Neural progenitor cell (in vitro differentiated cells): ENCODE data around the gene PLA2G4E. TPM values are rescaled to one million over a fixed set of nuclear protein-coding genes. Genes with fewer than 3 reads are reported as not detected.

Source experiments
- DNase-seq: peaks from one replicate; pipeline ENCODE4 v3.0.0-alpha.2; 2016; ENCODE audit warnings: low spot score
- H2AFZ ChIP-seq: fragments of 200-600 bp; sonication (generic); replicated peaks from 2 replicates; pipeline ENCODE4 v1.6.1; 2016; ENCODE audit warnings: antibody characterized with exemption
- H3F3A ChIP-seq: fragments of 200-600 bp; sonication (generic); 2 replicates; pipeline ENCODE4 v1.6.1; 2016; ENCODE audit warnings: antibody characterized with exemption, low read depth
- H3K27ac ChIP-seq: fragments of 200-600 bp; sonication (generic); 2 replicates; pipeline ENCODE4 v1.5.1; 2016; ENCODE audit warnings: mild to moderate bottlenecking
- H3K27me3 ChIP-seq: fragments of 200-600 bp; sonication (generic); 2 replicates; pipeline ENCODE4 v1.6.1; 2016; ENCODE audit warnings: mild to moderate bottlenecking, moderate library complexity
- H3K36me3 ChIP-seq: fragments of 200-600 bp; sonication (generic); 2 replicates; pipeline ENCODE4 v1.5.1; 2016
- H3K4me1 ChIP-seq: fragments of 200-600 bp; sonication (generic); 2 replicates; pipeline ENCODE4 v1.6.1; 2016; ENCODE audit warnings: mixed run types
- H3K4me2 ChIP-seq: fragments of 200-600 bp; sonication (generic); 2 replicates; pipeline ENCODE4 v1.6.1; 2016
- H3K4me3 ChIP-seq: fragments of 200-600 bp; sonication (generic); 2 replicates; pipeline ENCODE4 v1.5.1; 2016
- H3K79me2 ChIP-seq: fragments of 200-600 bp; sonication (generic); 2 replicates; pipeline ENCODE4 v1.6.1; 2016; ENCODE audit warnings: low read depth
- H3K9ac ChIP-seq: fragments of 200-600 bp; sonication (generic); 2 replicates; pipeline ENCODE4 v1.6.1; 2016
- H3K9me3 ChIP-seq: fragments of 200-600 bp; sonication (generic); 2 replicates; pipeline ENCODE4 v1.5.1; 2016; ENCODE audit warnings: low read depth
- H4K20me1 ChIP-seq: fragments of 200-600 bp; sonication (generic); 2 replicates; pipeline ENCODE4 v1.6.1; 2016; ENCODE audit warnings: low read depth
- H3K27ac Mint-ChIP-seq: 3 replicates; pipeline ENCODE4 v1.8.0; 2021; ENCODE audit warnings: mixed read lengths
- H3K27me3 Mint-ChIP-seq: 2 replicates; pipeline ENCODE4 v1.8.0; 2022; ENCODE audit warnings: low read depth, mild to moderate bottlenecking, inconsistent platforms, moderate library complexity, mixed read lengths; ENCODE audit not compliant: insufficient read depth
- H3K36me3 Mint-ChIP-seq: 3 replicates; pipeline ENCODE4 v1.8.0; 2021; ENCODE audit warnings: mixed read lengths
- H3K4me1 Mint-ChIP-seq: 3 replicates; pipeline ENCODE4 v1.8.0; 2021; ENCODE audit warnings: mixed read lengths
- H3K4me3 Mint-ChIP-seq: 3 replicates; pipeline ENCODE4 v1.8.0; 2021; ENCODE audit warnings: mild to moderate bottlenecking, moderate library complexity, mixed read lengths
- H3K9me3 Mint-ChIP-seq: 3 replicates; pipeline ENCODE4 v1.8.0; 2020; ENCODE audit warnings: mixed read lengths
- CTCF ChIP-seq: fragments of 200-600 bp; sonication (generic); IDR thresholded peaks from 2 replicates; pipeline ENCODE4 v1.5.1; 2017; ENCODE audit warnings: antibody characterized with exemption, mild to moderate bottlenecking
- EZH2 ChIP-seq: fragments of 200-600 bp; sonication (generic); IDR thresholded peaks from 2 replicates; pipeline ENCODE4 v1.6.1; 2017; ENCODE audit warnings: antibody characterized with exemption, mild to moderate bottlenecking, moderate library complexity
- EZH2phosphoT487 ChIP-seq: fragments of 200-600 bp; sonication (generic); IDR thresholded peaks from 2 replicates; pipeline ENCODE4 v1.6.1; 2017; ENCODE audit warnings: antibody characterized with exemption
- total RNA-seq: library from RNA; depleted of rRNA; stranded (reverse); fragments of >200 nt; gene quantifications from 2 replicates; pipeline ENCODE4 v1.2.3, GENCODE V29; 2015; ENCODE audit warnings: low replicate concordance

Gene PLA2G4E
- total RNA-seq, 1 donor from 2014 or later = not detected

DNA sequence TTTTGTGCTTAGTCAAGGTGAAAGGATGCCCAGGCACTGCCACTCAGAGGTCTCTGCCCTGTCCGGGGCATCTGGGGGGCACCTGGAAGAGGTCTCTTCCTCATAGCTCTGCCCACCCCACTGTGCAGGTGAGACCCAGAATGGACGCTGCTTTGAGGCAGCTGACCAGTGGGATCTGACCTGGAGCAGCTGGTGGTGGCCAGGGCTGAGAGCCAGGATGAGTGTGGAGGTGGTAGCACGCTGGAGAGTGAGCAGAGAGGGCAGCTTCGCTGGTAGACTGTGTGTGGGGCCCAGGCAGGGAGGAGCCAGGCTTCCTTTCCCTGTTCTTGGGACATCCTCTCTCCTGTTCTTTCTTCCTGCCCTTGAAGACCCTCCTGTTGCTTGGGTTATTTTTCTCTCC lies 32.2 kb upstream of the PLA2G4E start:
- no peak overlapping the region for H3K4me3 Mint-ChIP-seq
- no peak overlapping the region for H3K27ac Mint-ChIP-seq
- Histone ChIP-seq H3K27ac (no peak overlapping the region), H2AFZ (no peak overlapping the region), H3K4me3 (no peak overlapping the region), H3K79me2 (no peaks in the 10 kb centered on the region), H3K9ac (no peak overlapping the region), H3K27me3 (peaks cover 19% of the 10 kb centered on the region), H3K9me3 (no peaks in the 10 kb centered on the region), H3K4me1 (no peaks in the 10 kb centered on the region), H4K20me1 (no peaks in the 10 kb centered on the region), H3K4me2 (no peak overlapping the region), H3K36me3 (no peaks in the 10 kb centered on the region), H3F3A (no peaks in the 10 kb centered on the region)
- H3K27me3 Mint-ChIP-seq = peaks cover 11% of the 10 kb centered on the region
- DNase-seq = no peak
- H3K9me3 Mint-ChIP-seq = no peaks in the 10 kb centered on the region
- TF ChIP-seq EZH2phosphoT487 = no peak
- no peak for TF ChIP-seq CTCF
- no peak for TF ChIP-seq EZH2
- H3K36me3 Mint-ChIP-seq = no peaks in the 10 kb centered on the region
- peaks cover 5% of the 10 kb centered on the region for H3K4me1 Mint-ChIP-seq

GRCh38 chr15:42050484-42051255 lies 29.8 kb upstream of the PLA2G4E start:
- no peak for TF ChIP-seq CTCF
- TF ChIP-seq EZH2phosphoT487 = no peak
- TF ChIP-seq EZH2 = no peak
- Histone ChIP-seq H3F3A (no peaks in the 10 kb centered on the region), H3K36me3 (no peaks in the 10 kb centered on the region), H3K79me2 (no peaks in the 10 kb centered on the region), H3K4me2 (no peak overlapping the region), H3K27ac (no peak overlapping the region), H2AFZ (no peak overlapping the region), H3K9me3 (no peaks in the 10 kb centered on the region), H3K4me3 (no peak overlapping the region), H3K27me3 (no peaks in the 10 kb centered on the region), H4K20me1 (no peaks in the 10 kb centered on the region), H3K4me1 (no peaks in the 10 kb centered on the region), H3K9ac (no peak overlapping the region)
- no peak for DNase-seq
- Mint-ChIP-seq H3K27me3 (peaks cover 2% of the 10 kb centered on the region), H3K4me1 (peaks cover 3% of the 10 kb centered on the region), H3K9me3 (no peaks in the 10 kb centered on the region), H3K4me3 (no peak overlapping the region), H3K36me3 (no peaks in the 10 kb centered on the region), H3K27ac (no peak overlapping the region)

- no peak for TF ChIP-seq CTCF
- TF ChIP-seq EZH2 = no peak
- TF ChIP-seq EZH2phosphoT487 = no peak
- no peaks in the 10 kb centered on the region for H3K36me3 ChIP-seq
- H3K79me2 ChIP-seq = no peaks in the 10 kb centered on the region
- Mint-ChIP-seq H3K36me3 (no peaks in the 10 kb centered on the region), H3K4me3 (no peak overlapping the region), H3K27ac (no peak overlapping the region), H3K4me1 (peaks cover 3% of the 10 kb centered on the region), H3K9me3 (no peaks in the 10 kb centered on the region), H3K27me3 (peaks cover 9% of the 10 kb centered on the region)
- no peaks in the 10 kb centered on the region for H4K20me1 ChIP-seq
- DNase-seq = no peak
- H3F3A ChIP-seq = no peaks in the 10 kb centered on the region
- no peak overlapping the region for H3K27ac ChIP-seq
- H3K4me3 ChIP-seq = no peak overlapping the region
- no peaks in the 10 kb centered on the region for H3K9me3 ChIP-seq
- no peaks in the 10 kb centered on the region for H3K27me3 ChIP-seq
- H3K9ac ChIP-seq = no peak overlapping the region
- no peaks in the 10 kb centered on the region for H3K4me1 ChIP-seq
- H3K4me2 ChIP-seq = no peak overlapping the region
- no peak overlapping the region for H2AFZ ChIP-seq
Measured at GRCh38 chr15:42048821-42049200, 28.0 kb upstream of the PLA2G4E start.
